Bronchial epithelial cell (primary cell): ENCODE results near the gene RABEP1. TPM values are rescaled to one million over a fixed set of nuclear protein-coding genes. Genes with fewer than 3 reads are reported as not detected.
A peak's percentile ranks its signal among the peaks of the same experiment; 100 is the strongest.

Source experiments
- DNase-seq: peaks from one replicate; pipeline ENCODE4 v3.0.0-alpha.2; 2010; ENCODE audit warnings: low read depth
- FAIRE-seq: peaks from 2 replicates; lab custom pipeline; 2011; peaks lifted over from hg19 to GRCh38; lab: Jason Lieb, UNC
- H3K27me3 ChIP-seq: 2 replicates; pipeline ENCODE4 v1.5.1; 2011; ENCODE audit warnings: low read length; ENCODE audit not compliant: control insufficient read depth, insufficient read depth
- H3K36me3 ChIP-seq: 2 replicates; pipeline ENCODE4 v1.5.1; 2011; ENCODE audit warnings: low read length; ENCODE audit not compliant: control insufficient read depth, insufficient read depth
- H3K4me3 ChIP-seq: 2 replicates; pipeline ENCODE4 v1.5.1; 2011; ENCODE audit warnings: mild to moderate bottlenecking, low read depth, low read length, control low read depth
- CTCF ChIP-seq: IDR thresholded peaks from 2 replicates; pipeline ENCODE4 v1.5.1; 2011; ENCODE audit warnings: mild to moderate bottlenecking, moderate library complexity, low read length, control low read depth, inconsistent platforms; ENCODE audit not compliant: insufficient read depth, severe bottlenecking
- total RNA-seq: library from RNA; depleted of rRNA; stranded (reverse); fragments of >200 nt; gene quantifications from 2 replicates; pipeline ENCODE4 v1.2.1, GENCODE V29; 2014

RABEP1 gene
- total RNA-seq, 1 donor from 2014 or later = 41.1 TPM

GRCh38 chr17:5264893-5265292 lies 17.2 kb upstream of the RABEP1 start:
- no peaks in the 10 kb centered on the region for H3K36me3 ChIP-seq
- H3K27me3 ChIP-seq = no peaks in the 10 kb centered on the region
- TF ChIP-seq CTCF = no peak
- H3K4me3 ChIP-seq = no peak overlapping the region
- FAIRE-seq (no peak), DNase-seq (no peak)

GRCh38 chr17:5269241-5269960 lies 12.7 kb upstream of the RABEP1 start:
- no peak for TF ChIP-seq CTCF
- H3K27me3 ChIP-seq = no peaks in the 10 kb centered on the region
- DNase-seq = no peak
- H3K36me3 ChIP-seq = no peaks in the 10 kb centered on the region
- no peak overlapping the region for H3K4me3 ChIP-seq
- FAIRE-seq = no peak

- H3K27me3 ChIP-seq = no peaks in the 10 kb centered on the region
- H3K4me3 ChIP-seq = no peak overlapping the region
- DNase-seq (peak; percentile 50), FAIRE-seq (no peak)
- no peaks in the 10 kb centered on the region for H3K36me3 ChIP-seq
- no peak for TF ChIP-seq CTCF
These were observed 9.8 kb upstream of the RABEP1 start for GRCh38 chr17:5272322-5272721.

- no peak for TF ChIP-seq CTCF
- peak; percentile 17 for DNase-seq
These were observed 646 bp downstream of the RABEP1 start for GRCh38 chr17:5282642-5283217.

GRCh38 chr17:5283571-5284315 lies 1.7 kb downstream of the RABEP1 start:
- TF ChIP-seq CTCF = no peak
- Histone ChIP-seq H3K27me3 (no peaks in the 10 kb centered on the region), H3K36me3 (no peaks in the 10 kb centered on the region), H3K4me3 (peak overlapping the region; percentile 67)
- no peak for FAIRE-seq
- peak; percentile 38 for DNase-seq

More at GRCh38 chr17:5282642-5283217, 646 bp downstream of the RABEP1 start:
- no peak for FAIRE-seq
- H3K4me3 ChIP-seq = peak overlapping the region; percentile 67
- no peaks in the 10 kb centered on the region for H3K27me3 ChIP-seq
- H3K36me3 ChIP-seq = no peaks in the 10 kb centered on the region
